Fibroblast of skin of scalp (primary cell): Measurements from ENCODE around the gene PMPCB.

ENCODE experiments used
- DNase-seq: peaks from one replicate; pipeline ENCODE4 v3.0.0-alpha.2; 2013

Gene PMPCB

GRCh38 chr7:103336761-103337160 is 39.5 kb downstream of the PMPCB start:
- no peak for DNase-seq

DNA sequence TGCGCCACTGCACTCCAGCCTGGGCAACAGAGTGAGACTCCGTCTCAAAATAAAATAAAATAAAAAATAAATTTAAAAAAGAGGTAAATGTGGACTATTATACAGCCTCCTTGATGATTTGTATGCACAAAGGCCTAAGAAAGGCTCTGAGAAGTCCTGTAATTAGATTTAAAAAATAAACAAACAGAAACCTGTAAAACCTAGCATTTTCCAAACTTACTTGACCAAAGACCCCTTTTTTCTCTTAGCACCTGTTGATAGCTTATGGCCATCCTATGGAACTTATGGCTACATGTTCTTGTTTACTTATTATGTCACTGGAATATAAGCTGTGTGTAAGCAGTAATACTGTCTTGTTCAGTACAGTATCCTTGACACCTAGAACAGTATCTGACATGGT is 41.6 kb downstream of the PMPCB start:
- DNase-seq, result no peak

GRCh38 chr7:103341466-103341865 is 44.2 kb downstream of the PMPCB start:
- no peak for DNase-seq

- no peak for DNase-seq
These were observed 46.1 kb downstream of the PMPCB start for GRCh38 chr7:103343332-103343731.

GRCh38 chr7:103343758-103344452 is 46.7 kb downstream of the PMPCB start:
- peak; percentile 15 for DNase-seq

GRCh38 chr7:103344453-103345149 is 47.4 kb downstream of the PMPCB start, which contains the start of gene DNAJC2:
TSS of gene DNAJC2 (minus strand) at chr7:103344767. CDS start at chr7:103344622, 145 bp downstream.
- DNase-seq, result peak; percentile 94

DNA sequence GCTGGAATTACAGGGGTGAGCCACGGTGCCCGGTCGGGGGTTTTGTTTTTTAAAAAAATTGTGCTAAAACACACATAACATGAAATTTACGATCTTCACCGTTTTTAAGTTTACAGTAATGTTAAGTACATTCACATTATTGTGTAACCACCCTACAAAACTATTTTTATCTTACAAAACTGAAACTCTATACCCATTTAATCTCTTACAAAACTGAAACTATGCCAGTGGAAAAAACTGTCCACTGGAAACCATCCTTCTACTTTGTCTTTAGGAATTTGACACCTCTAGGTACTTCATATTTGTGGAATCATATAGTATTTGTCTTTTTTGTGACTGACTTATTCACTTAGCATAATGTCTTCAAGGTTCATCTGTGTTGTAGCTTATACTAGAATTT is 49.2 kb downstream of the PMPCB start:
- no peak for DNase-seq

DNA sequence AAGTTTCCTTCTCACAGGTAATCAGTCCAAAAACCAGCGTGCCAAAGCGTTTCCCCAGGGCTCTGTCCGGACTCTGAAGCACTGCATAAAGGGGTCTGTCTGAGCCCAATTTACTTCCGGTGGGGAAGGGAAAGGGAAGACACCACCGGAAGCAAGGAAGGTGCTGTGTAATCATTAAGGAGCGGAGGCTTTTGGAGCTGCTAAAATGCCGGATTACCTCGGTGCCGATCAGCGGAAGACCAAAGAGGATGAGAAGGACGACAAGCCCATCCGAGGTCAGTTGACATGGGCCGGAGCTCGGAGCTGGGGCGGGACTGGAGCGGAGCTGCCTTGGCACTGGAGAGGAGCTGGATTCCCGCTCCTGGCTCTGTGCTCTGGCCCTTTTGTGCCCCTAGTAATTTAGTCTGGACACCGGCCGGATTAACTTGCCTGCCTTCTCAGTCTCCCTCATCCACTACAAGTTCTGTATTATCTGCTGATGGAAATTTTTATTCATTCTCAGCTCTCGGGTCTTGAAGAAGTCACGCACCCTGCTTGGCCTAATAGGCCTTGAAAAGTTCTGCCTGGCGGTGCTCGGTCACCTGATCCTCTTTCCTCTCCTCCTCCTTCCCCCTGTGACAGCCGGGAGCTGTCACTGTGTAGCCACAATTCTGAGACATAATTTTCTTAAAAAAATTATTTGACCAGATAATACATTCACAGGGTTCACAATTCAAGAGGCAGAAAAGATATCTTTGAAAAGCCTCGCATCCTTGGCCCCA is 50.5 kb downstream of the PMPCB start, which contains the start of gene PSMC2:
TSS of gene PSMC2 (plus strand) at position 137 of the 761 bp plus-strand sequence. CDS start at position 206, 69 bp downstream.
- peak; percentile 94 for DNase-seq

DNA sequence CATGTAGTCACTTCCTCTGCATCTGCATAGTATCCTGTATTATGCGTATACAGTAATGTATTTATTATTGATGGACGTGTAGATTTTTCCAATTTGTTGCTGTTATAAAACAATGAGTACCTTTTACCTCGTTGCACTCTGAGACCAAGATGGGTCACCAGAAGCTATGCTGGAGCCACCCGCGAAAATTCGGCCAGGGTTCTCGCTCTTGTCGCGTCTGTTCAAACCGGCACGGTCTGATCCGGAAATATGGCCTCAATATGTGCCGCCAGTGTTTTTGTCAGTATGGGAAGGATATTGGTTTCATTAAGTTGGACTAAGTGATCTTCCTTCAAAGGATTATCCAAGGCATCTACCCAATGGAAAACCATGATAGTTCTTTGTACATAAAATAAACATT is 51.2 kb downstream of the PMPCB start:
- DNase-seq, result no peak

GRCh38 chr7:103348959-103349358 is 51.7 kb downstream of the PMPCB start:
- DNase-seq, result no peak

DNA sequence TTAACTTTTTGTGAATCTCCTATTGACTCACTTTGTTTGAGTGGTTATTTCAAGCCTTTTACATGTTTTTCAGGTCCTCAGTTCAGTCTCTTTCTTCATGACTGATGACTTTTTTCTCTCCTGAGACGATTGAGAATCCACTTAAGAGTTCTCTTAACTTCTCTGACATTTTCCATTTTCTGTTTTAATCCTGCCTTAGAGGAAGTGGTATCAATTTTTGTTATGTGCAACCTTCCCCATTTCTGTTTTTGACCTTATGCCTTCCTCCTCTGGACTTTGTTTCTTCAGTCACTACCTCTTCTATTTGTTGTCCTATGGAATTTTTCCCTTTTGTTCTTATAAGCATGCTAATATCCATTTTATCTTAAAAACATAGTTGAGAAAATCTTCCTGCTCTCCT is 52.6 kb downstream of the PMPCB start:
- no peak for DNase-seq
